ENCODE results near the gene MSI2.

MSI2 gene

GRCh38 chr17:57324631-57325030 lies 68.3 kb downstream of the MSI2 start:
- FAIRE-seq: no peak

GRCh38 chr17:57326336-57326735 lies 70.0 kb downstream of the MSI2 start:
- no peak for FAIRE-seq

GRCh38 chr17:57326764-57327163 lies 70.4 kb downstream of the MSI2 start:
- FAIRE-seq: no peak

- no peak for FAIRE-seq
Observed at GRCh38 chr17:57327176-57327970, 71.0 kb downstream of the MSI2 start.

DNA sequence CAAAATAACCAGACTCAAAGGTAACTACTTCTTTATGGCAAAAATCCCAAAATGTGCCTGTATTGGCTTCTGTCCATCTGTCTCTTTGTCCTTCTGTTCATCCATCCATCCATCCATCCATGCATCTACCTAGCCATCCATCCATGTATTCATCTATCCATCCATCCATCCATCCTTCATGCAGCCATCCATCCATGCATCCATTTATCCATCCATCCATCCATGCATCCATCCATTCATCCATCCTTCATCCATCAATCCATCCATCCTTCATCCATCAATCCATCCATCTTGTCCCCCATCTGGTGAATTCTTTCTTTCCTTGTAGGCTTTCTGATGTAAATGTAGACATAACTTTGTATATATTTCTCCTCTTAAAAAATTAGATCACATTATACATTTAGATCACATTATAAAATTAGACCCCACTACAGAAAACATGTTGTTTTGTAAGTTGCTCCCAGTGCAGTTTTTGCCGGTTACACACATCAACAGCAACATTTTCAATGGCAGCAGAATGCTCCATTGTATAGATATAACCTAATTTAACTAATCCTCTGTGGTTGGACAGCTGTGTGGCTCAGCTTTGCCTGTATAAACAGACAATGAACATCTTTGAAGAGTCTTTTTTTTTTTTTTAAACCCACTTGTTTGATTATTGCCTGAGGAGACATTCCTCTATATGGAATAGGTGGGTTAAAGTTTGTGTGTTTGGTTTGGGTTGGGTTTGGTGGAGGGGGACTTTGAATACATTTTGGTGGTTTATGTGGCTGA lies 72.0 kb downstream of the MSI2 start:
- FAIRE-seq: no peak

GRCh38 chr17:57329380-57330214 lies 73.3 kb downstream of the MSI2 start:
- FAIRE-seq: peak; percentile 77

GRCh38 chr17:57330587-57330986 lies 74.3 kb downstream of the MSI2 start:
- FAIRE-seq: no peak

DNA sequence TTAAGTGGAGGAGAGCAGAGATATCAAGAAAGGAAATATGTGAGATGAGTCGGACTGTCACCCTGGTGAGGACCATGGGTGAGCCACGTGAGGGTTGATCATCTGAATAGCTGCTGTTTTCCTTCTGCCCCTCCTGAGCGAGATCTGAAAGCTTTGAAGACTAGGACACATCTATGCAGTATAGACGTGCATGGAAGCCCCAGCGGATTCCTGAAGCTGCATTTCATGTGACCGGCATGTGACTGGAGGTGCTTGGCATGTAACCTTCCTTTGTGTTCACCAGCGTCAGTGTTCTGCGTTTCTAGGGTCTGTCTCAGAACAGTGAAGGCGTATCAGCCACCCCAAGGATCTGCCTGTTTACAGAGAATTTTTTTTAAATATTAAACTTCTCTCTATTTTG lies 75.1 kb downstream of the MSI2 start:
- no peak for FAIRE-seq

- FAIRE-seq: no peak
Observed at GRCh38 chr17:57332501-57332900, 76.2 kb downstream of the MSI2 start.

DNA sequence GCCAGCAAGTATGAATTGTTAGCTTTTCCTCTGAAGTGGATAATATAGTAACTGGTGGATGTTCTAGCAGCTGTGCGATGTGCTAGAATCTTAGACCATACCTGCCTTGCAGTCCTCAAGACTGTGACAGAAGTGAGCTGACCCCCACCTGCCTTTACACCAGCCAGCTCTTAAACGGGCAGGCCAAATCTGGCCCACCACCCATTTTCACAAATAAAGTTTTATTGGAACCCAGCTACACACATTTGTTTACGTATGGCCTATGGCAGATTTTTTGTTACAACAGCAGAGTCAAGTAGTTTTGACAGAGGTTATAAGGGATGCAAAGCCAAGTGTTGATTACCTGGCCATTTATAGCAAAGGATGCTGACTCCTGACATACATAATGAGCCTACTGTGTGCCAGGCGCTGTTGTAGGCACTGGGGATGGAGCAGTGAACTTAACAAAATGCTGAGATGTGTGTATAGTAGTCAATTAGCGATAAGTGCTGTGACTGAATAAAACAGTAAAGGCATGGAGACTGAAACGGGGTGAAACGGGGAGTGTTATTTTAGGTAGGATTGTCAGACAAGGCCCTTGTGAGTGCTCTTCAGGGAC lies 79.0 kb downstream of the MSI2 start:
- FAIRE-seq: no peak

GRCh38 chr17:57337390-57337789 lies 81.1 kb downstream of the MSI2 start:
- no peak for FAIRE-seq

DNA sequence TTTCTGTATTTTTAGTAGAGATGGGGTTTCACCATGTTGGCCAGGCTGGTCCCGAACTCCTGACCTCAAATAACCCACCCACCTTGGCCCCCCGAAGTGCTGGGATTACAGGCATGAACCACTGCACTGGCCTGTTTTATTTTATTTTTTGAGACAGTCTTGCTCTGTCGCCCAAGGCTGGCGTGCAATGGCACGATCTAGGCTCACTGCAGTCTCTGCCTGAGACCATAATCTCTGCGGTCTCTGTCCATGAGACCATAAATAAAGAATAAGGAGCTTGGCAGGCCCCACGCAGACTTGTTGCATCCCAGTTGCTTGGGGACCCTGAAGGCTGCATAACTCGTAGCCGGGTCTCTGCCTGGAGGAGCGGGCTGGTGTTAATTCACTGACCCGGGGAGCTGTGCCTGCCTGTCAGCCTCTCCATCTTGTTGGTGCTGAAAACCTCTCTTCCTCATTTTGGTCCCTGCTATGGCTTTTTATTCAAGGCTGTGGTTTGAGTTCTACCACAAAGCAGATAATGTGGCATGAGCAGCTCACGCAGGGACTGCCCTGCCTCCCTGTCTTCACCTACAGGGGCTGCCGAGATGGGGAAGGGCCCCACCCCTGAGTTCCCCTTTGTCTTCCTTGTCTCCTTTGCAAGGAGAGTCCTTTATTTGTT lies 82.1 kb downstream of the MSI2 start:
- FAIRE-seq: no peak

DNA sequence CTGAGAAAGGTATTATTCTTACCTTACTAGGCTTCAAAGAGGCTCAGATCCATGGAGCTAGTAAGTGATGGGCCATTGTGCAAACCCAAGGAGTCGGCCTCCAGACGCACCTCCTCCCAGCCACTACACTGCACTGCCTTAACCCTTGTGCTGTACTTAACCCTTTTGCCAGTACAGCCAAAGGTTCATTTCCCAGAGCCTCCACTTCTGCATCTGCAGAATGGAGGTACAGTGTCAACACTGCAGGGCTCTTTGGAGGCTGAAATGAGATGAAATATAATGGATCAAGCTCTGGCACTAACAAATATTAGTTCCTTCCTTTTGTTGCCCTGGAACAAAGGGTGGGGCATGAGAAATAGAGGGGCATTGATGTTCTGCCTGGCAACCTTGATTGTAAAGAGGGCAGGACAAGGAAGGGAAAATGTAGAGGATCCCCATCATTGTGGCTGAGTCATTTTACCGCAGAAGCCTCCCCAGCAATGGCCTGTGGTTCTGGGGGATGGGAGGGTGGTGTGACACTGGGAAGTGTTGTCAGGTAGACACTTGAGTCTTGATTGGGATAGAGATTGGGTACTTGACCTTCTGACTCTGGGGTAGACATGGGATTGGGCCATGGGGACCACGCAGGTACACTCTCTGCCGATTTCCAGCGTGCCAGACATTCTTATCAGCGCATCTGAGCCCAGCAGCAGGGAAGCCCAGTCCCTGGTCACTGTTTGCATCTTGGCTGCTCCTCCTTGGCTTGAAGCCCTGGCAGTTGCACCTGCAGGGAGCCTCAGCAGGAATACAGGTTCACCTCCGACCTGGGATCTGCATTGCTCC lies 84.0 kb downstream of the MSI2 start:
- FAIRE-seq: no peak

- no peak for FAIRE-seq
Observed at GRCh38 chr17:57341611-57342540, 85.6 kb downstream of the MSI2 start.

DNA sequence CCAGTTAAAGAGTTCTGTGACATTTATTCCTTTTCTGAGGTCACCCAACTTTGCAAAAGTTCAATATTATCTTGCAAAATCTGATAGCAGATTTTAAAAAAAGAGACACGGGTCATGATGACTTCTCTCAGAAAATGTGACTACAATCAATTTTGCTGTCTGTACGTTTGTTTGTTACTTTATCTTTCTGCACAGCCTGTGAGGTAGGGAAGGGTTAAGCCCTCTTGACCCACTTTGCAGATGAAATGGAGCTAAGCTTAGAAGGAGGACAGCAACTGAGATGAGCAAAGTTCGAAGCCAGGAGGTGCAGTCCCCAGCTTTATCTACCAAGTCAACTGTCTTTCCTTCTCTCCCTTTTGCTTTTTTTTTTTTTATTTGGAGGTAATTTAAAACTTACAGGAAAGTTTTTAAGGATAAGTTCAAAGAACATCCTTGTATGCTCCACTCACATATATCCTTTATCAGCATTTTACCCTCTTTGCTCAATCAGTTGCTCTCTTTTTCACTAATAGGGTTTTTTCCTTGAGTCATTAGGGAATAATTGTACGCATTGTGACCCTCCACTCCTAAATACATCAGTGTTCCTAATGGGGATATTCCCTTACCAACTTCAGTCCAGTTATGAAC lies 86.8 kb downstream of the MSI2 start:
- no peak for FAIRE-seq

GRCh38 chr17:57343717-57344116 lies 87.4 kb downstream of the MSI2 start:
- FAIRE-seq: no peak

GRCh38 chr17:57344261-57344660 lies 87.9 kb downstream of the MSI2 start:
- FAIRE-seq: no peak

DNA sequence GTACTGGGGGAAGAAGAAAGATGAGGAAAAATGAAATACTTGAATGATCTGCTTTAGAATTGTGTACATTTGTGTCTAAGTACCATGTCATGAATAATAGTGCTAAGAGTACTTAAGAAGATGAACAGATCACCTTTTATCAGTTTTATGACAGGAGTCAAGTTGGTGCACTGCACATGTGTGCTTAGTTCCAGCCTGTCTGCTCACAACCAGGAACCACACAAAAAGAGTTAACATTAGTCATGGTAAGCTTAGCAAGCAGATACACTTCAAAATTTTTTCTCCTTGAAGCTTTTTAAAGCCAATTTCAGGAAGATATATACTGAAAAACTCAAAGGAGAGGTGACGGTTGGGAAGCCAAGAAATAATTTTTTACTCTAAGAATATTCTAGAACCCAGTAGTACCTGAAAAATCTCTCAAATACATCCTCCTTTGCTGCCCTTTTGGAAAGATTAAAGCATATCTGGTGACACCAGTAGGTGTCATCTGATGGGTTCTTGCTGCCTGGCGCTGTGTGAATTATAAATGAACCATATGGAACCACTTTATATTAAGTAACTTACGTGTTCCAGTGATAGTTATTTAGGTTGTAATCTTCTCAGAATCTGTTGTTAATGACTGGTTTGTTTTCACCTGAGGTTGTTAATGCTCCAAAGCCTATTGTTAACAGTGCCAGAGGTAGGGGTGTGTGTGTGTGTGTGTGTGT lies 93.4 kb downstream of the MSI2 start:
- no peak for FAIRE-seq

GRCh38 chr17:57350266-57350665 lies 93.9 kb downstream of the MSI2 start:
- FAIRE-seq: no peak

All from islet of Langerhans (tissue), 1 donor.